Smooth muscle cell (in vitro differentiated cells): ENCODE results near the gene ELOF1. TPM values are rescaled to one million over a fixed set of nuclear protein-coding genes. Genes with fewer than 3 reads are reported as not detected.

Source experiments
- DNase-seq: peaks from one replicate; lab custom pipeline; 2025; ENCODE audit not compliant: unreplicated experiment; lab: John Stamatoyannopoulos, UW
- H2AFZ ChIP-seq: fragments of 200-600 bp; sonication (generic); 2 replicates; pipeline ENCODE4 v1.6.0; 2016; ENCODE audit warnings: antibody characterized with exemption, low read depth, mild to moderate bottlenecking
- H3F3A ChIP-seq: fragments of 200-600 bp; sonication (generic); 2 replicates; pipeline ENCODE4 v1.6.0; 2017; ENCODE audit warnings: antibody characterized with exemption, low read depth
- H3K27ac ChIP-seq: fragments of 200-600 bp; sonication (generic); 2 replicates; pipeline ENCODE4 v1.5.1; 2016; ENCODE audit warnings: low read depth, mild to moderate bottlenecking
- H3K27me3 ChIP-seq: fragments of 200-600 bp; sonication (generic); 2 replicates; pipeline ENCODE4 v1.6.1; 2016; ENCODE audit warnings: low read depth, mild to moderate bottlenecking
- H3K36me3 ChIP-seq: fragments of 200-600 bp; sonication (generic); 2 replicates; pipeline ENCODE4 v1.5.1; 2016; ENCODE audit warnings: low read depth
- H3K4me1 ChIP-seq: fragments of 200-600 bp; sonication (generic); 2 replicates; pipeline ENCODE4 v1.5.1; 2016; ENCODE audit warnings: low read depth
- H3K4me2 ChIP-seq: fragments of 200-600 bp; sonication (generic); 2 replicates; pipeline ENCODE4 v1.6.0; 2016; ENCODE audit warnings: mild to moderate bottlenecking
- H3K4me3 ChIP-seq: fragments of 200-600 bp; sonication (generic); 2 replicates; pipeline ENCODE4 v1.5.1; 2016; ENCODE audit warnings: mild to moderate bottlenecking
- H3K79me2 ChIP-seq: fragments of 200-600 bp; sonication (generic); 2 replicates; pipeline ENCODE4 v1.6.0; 2016; ENCODE audit warnings: low read depth, mild to moderate bottlenecking
- H3K9ac ChIP-seq: fragments of 200-600 bp; sonication (generic); 2 replicates; pipeline ENCODE4 v1.6.0; 2016; ENCODE audit warnings: low read depth
- H3K9me3 ChIP-seq: fragments of 200-600 bp; sonication (generic); replicated peaks from 2 replicates; pipeline ENCODE4 v1.5.1; 2016; ENCODE audit warnings: low read depth
- H4K20me1 ChIP-seq: fragments of 200-600 bp; sonication (generic); 2 replicates; pipeline ENCODE4 v1.6.0; 2016; ENCODE audit warnings: low read depth
- CTCF ChIP-seq: fragments of 200-600 bp; sonication (generic); IDR thresholded peaks from 2 replicates; pipeline ENCODE4 v1.5.1; 2017; ENCODE audit warnings: borderline replicate concordance, mild to moderate bottlenecking, antibody characterized with exemption; ENCODE audit not compliant: insufficient read depth, poor library complexity, severe bottlenecking
- WGBS: methylation state at CpG from one replicate; pipeline ENCODE4 v1.1.7; 2016; ENCODE audit warnings: low lambda C conversion rate; 5-methylcytosine and 5-hydroxymethylcytosine counted together
- polyA plus RNA-seq: library from polyadenylated mRNA; unstranded; fragments of >200 nt; fragmentation: Nextera tagmentation; extraction: Ambion mirVana; gene quantifications from 2 replicates; pipeline ENCODE4 v1.2.1, GENCODE V29; 2016
- total RNA-seq: library from RNA; depleted of rRNA; stranded (reverse); fragments of >200 nt; gene quantifications from 2 replicates; pipeline ENCODE4 v1.2.3, GENCODE V29; 2014

ELOF1 gene
- total and polyA plus RNA-seq, 2 experiments from 2014 or later: 18.6 to 71.4 TPM

- Histone ChIP-seq H2AFZ (no peak overlapping the region), H3K27me3 (peaks cover 14% of the 10 kb centered on the region), H3F3A (no peaks in the 10 kb centered on the region), H3K79me2 (no peaks in the 10 kb centered on the region), H3K9ac (no peak overlapping the region), H3K27ac (no peak overlapping the region), H4K20me1 (no peaks in the 10 kb centered on the region), H3K9me3 (no peaks in the 10 kb centered on the region), H3K4me3 (peak overlapping the region; percentile 13), H3K36me3 (no peaks in the 10 kb centered on the region), H3K4me1 (no peaks in the 10 kb centered on the region), H3K4me2 (peak overlapping the region; percentile 36)
- DNase-seq: no peak
- no peak for TF ChIP-seq CTCF
- 33% methylated on average over 55 of the region's 62 CpGs for WGBS
These were observed 19.5 kb upstream of the ELOF1 start for GRCh38 chr19:11578258-11579142.

- Histone ChIP-seq H3F3A (no peaks in the 10 kb centered on the region), H4K20me1 (no peaks in the 10 kb centered on the region), H3K36me3 (no peaks in the 10 kb centered on the region), H3K4me3 (peak within 1 kb of the TSS; percentile 13), H3K9me3 (no peaks in the 10 kb centered on the region), H3K4me1 (no peaks in the 10 kb centered on the region), H3K9ac (no peak within 1 kb of the TSS), H3K27ac (no peak within 1 kb of the TSS), H3K27me3 (peaks cover 14% of the 10 kb centered on the region), H3K4me2 (peak within 1 kb of the TSS; percentile 36), H2AFZ (no peak within 1 kb of the TSS), H3K79me2 (no peaks in the 10 kb centered on the region)
- 69% methylated on average over 18 of the region's 18 CpGs for WGBS
- DNase-seq: no peak
- TF ChIP-seq CTCF: no peak
These were observed 18.6 kb upstream of the ELOF1 start, which contains the start of gene ACP5 for GRCh38 chr19:11577451-11578257. ACP5 (minus strand) TSS chr19:11577645; CDS start chr19:11577317, 328 bp downstream.

GRCh38 chr19:11576227-11576626 is 17.2 kb upstream of the ELOF1 start:
- H3K27me3 ChIP-seq: peaks cover 14% of the 10 kb centered on the region
- H3K9ac ChIP-seq: no peak overlapping the region
- no peak for TF ChIP-seq CTCF
- no peak for DNase-seq
- no peaks in the 10 kb centered on the region for H3K4me1 ChIP-seq
- WGBS: 92% methylated on average over 15 of the region's 15 CpGs
- H3F3A ChIP-seq: no peaks in the 10 kb centered on the region
- no peak overlapping the region for H3K4me2 ChIP-seq
- no peak overlapping the region for H3K4me3 ChIP-seq
- no peak overlapping the region for H2AFZ ChIP-seq
- H4K20me1 ChIP-seq: no peaks in the 10 kb centered on the region
- H3K36me3 ChIP-seq: no peaks in the 10 kb centered on the region
- H3K9me3 ChIP-seq: no peaks in the 10 kb centered on the region
- H3K79me2 ChIP-seq: no peaks in the 10 kb centered on the region
- H3K27ac ChIP-seq: no peak overlapping the region
